H1 (cell line): ENCODE results near the gene SCAMP2. TPM values are rescaled to one million over a fixed set of nuclear protein-coding genes. Genes with fewer than 3 reads are reported as not detected.

Source experiments
- CTCF ChIA-PET: fragments of 300-600 bp; sonication (Branson Sonifier 250); formaldehyde crosslinking; loops from one replicate; lab custom pipeline; 2021; ENCODE audit not compliant: partially characterized antibody; lab: Charles Lee
- POLR2A ChIA-PET: fragments of 300-600 bp; sonication (Branson Sonifier 250); formaldehyde crosslinking; loops from one replicate; lab custom pipeline; 2021; ENCODE audit warnings: inconsistent platforms; ENCODE audit not compliant: partially characterized antibody; lab: Charles Lee
- DNase-seq, 2 experiments: peaks; one replicate each; pipeline versions ENCODE4 v3.0.0 to v3.0.0-alpha.2; 2010 to 2022; ENCODE audit warnings: low spot score in 2 of 2, low read depth in 1 of 2, mixed read lengths in 1 of 2
- FAIRE-seq: peaks from 2 replicates; lab custom pipeline; 2011; peaks lifted over from hg19 to GRCh38; lab: Jason Lieb, UNC
- H2AFZ ChIP-seq: 2 replicates; pipeline ENCODE4 v1.8.1; 2012; ENCODE audit warnings: low read length, inconsistent platforms
- H2AK5ac ChIP-seq: 2 replicates; pipeline ENCODE4 v1.6.1; 2013; ENCODE audit warnings: low read depth, low read length
- H2BK120ac ChIP-seq: replicated peaks from 2 replicates; pipeline ENCODE3; 2013; ENCODE audit warnings: low read depth, low read length, inconsistent platforms
- H2BK12ac ChIP-seq: 2 replicates; pipeline ENCODE4 v1.6.1; 2013; ENCODE audit warnings: low read depth, low read length
- H2BK15ac ChIP-seq: 2 replicates; pipeline ENCODE4 v1.6.1; 2013; ENCODE audit warnings: low read length
- H2BK20ac ChIP-seq: 2 replicates; pipeline ENCODE4 v1.6.1; 2013; ENCODE audit warnings: low read length
- H2BK5ac ChIP-seq: 2 replicates; pipeline ENCODE4 v1.6.1; 2013; ENCODE audit warnings: low read depth, low read length
- H3K14ac ChIP-seq: 2 replicates; pipeline ENCODE4 v1.6.1; 2013; ENCODE audit warnings: inconsistent platforms; ENCODE audit not compliant: insufficient read length
- H3K18ac ChIP-seq: 2 replicates; pipeline ENCODE4 v1.6.1; 2013; ENCODE audit warnings: low read length; ENCODE audit errors: extremely low read depth
- H3K23ac ChIP-seq: 2 replicates; pipeline ENCODE4 v1.6.1; 2013; ENCODE audit warnings: inconsistent platforms; ENCODE audit not compliant: insufficient read length
- H3K23me2 ChIP-seq: 2 replicates; pipeline ENCODE4 v1.6.1; 2013; ENCODE audit warnings: low read depth, low read length
- H3K27ac ChIP-seq: 2 replicates; pipeline ENCODE4 v1.6.1; 2011; ENCODE audit warnings: low read depth, low read length, inconsistent platforms
- H3K27me3 ChIP-seq, 4 experiments: replicated peaks in 1 of 4; 1 replicate in 1 of 4; 2 replicates in 3 of 4; pipeline versions ENCODE4 v1.6.1 to v1.8.1; 2011 to 2013; ENCODE audit warnings: low read length in 3 of 4, mild to moderate bottlenecking in 3 of 4, inconsistent platforms in 2 of 4, mixed read lengths in 2 of 4, moderate library complexity in 1 of 4; ENCODE audit not compliant: control insufficient read depth in 3 of 4, insufficient read depth in 3 of 4; ENCODE audit errors: extremely low read depth in 1 of 4
- H3K36me3 ChIP-seq, 4 experiments: 2 replicates each; pipeline versions ENCODE4 v1.6.1 to v1.8.1; 2011 to 2013; ENCODE audit warnings: mild to moderate bottlenecking in 4 of 4, low read length in 3 of 4, moderate library complexity in 2 of 4, control low read depth in 1 of 4, inconsistent platforms in 1 of 4; ENCODE audit not compliant: insufficient read depth in 4 of 4, control insufficient read depth in 2 of 4
- H3K4ac ChIP-seq: replicated peaks from 2 replicates; pipeline ENCODE3; 2013; ENCODE audit warnings: low read length, low read depth, mixed read lengths, inconsistent platforms; ENCODE audit not compliant: insufficient read length
- H3K4me1 ChIP-seq, 4 experiments: replicated peaks in 1 of 4; 1 replicate in 1 of 4; 2 replicates in 3 of 4; pipeline versions ENCODE4 v1.6.1 to v1.8.1; 2011 to 2013; ENCODE audit warnings: low read length in 3 of 4, inconsistent platforms in 2 of 4, mixed read lengths in 1 of 4; ENCODE audit not compliant: insufficient read depth in 4 of 4, control insufficient read depth in 3 of 4
- H3K4me2 ChIP-seq, 2 experiments: 2 replicates each; pipeline versions ENCODE4 v1.6.1 to v1.8.1; 2011 to 2013; ENCODE audit warnings: low read depth in 2 of 2, low read length in 2 of 2, control low read depth in 1 of 2, inconsistent platforms in 1 of 2, mild to moderate bottlenecking in 1 of 2; ENCODE audit not compliant: insufficient read depth in 1 of 2
- H3K4me3 ChIP-seq, 4 experiments: fragments of 200-600, 300-600 bp in 1 of 4; sonication (generic), shearing (Covaris generic), sonication (Bioruptor Twin) in 1 of 4; 2 replicates each; pipeline versions ENCODE4 v1.5.1 to v1.8.1; 2011 to 2016; ENCODE audit warnings: low read length in 4 of 4, low read depth in 3 of 4, control low read depth in 2 of 4, inconsistent platforms in 2 of 4, mild to moderate bottlenecking in 2 of 4, mixed read lengths in 1 of 4, moderate library complexity in 1 of 4; ENCODE audit not compliant: insufficient read depth in 2 of 4; ENCODE audit errors: extremely low read depth in 1 of 4
- H3K56ac ChIP-seq: replicated peaks from 2 replicates; pipeline ENCODE3; 2013; ENCODE audit warnings: low read depth, mild to moderate bottlenecking, mixed read lengths, low read length, inconsistent platforms; ENCODE audit not compliant: insufficient read length
- H3K79me1 ChIP-seq: 2 replicates; pipeline ENCODE4 v1.6.1; 2013; ENCODE audit warnings: low read depth, low read length, control low read depth
- H3K79me2 ChIP-seq, 2 experiments: 2 replicates each; pipeline versions ENCODE4 v1.6.1 to v1.8.1; 2012 to 2013; ENCODE audit warnings: low read length in 2 of 2, mild to moderate bottlenecking in 2 of 2, inconsistent platforms in 1 of 2; ENCODE audit not compliant: insufficient read depth in 2 of 2, control insufficient read depth in 1 of 2
- H3K9ac ChIP-seq, 4 experiments: replicated peaks in 1 of 4; 1 replicate in 1 of 4; 2 replicates in 3 of 4; pipeline versions ENCODE4 v1.6.1 to v1.8.1; 2011 to 2013; ENCODE audit warnings: low read depth in 3 of 4, low read length in 3 of 4, control low read depth in 2 of 4, mild to moderate bottlenecking in 2 of 4, moderate library complexity in 2 of 4, inconsistent platforms in 1 of 4; ENCODE audit errors: extremely low read depth in 1 of 4
- H3K9me3 ChIP-seq, 2 experiments: 2 replicates each; pipeline versions ENCODE4 v1.6.1 to v1.8.1; 2012 to 2013; ENCODE audit warnings: mild to moderate bottlenecking in 2 of 2, moderate library complexity in 2 of 2, control low read depth in 1 of 2, inconsistent platforms in 1 of 2, low read depth in 1 of 2, low read length in 1 of 2, mixed read lengths in 1 of 2; ENCODE audit not compliant: insufficient read depth in 2 of 2
- H4K20me1 ChIP-seq, 2 experiments: replicated peaks in 1 of 2; 2 replicates each; pipeline versions ENCODE3 to v1.8.1; 2011 to 2013; ENCODE audit warnings: inconsistent platforms in 2 of 2, low read length in 2 of 2, mild to moderate bottlenecking in 1 of 2; ENCODE audit not compliant: insufficient read depth in 2 of 2, control insufficient read depth in 1 of 2
- H4K5ac ChIP-seq: 2 replicates; pipeline ENCODE4 v1.6.1; 2013; ENCODE audit warnings: low read length, low read depth, mixed read lengths, inconsistent platforms; ENCODE audit not compliant: insufficient read length
- H4K8ac ChIP-seq: 2 replicates; pipeline ENCODE4 v1.8.0; 2013; ENCODE audit warnings: mild to moderate bottlenecking, moderate library complexity, low read length, inconsistent platforms; ENCODE audit not compliant: insufficient read depth; ENCODE audit errors: extremely low read depth
- H4K91ac ChIP-seq: replicated peaks from 2 replicates; pipeline ENCODE3; 2013; ENCODE audit warnings: low read length, mixed read lengths, inconsistent platforms; ENCODE audit not compliant: insufficient read length
- RBBP5 ChIP-seq: IDR thresholded peaks from 2 replicates; pipeline ENCODE4 v1.7.1; 2012; ENCODE audit warnings: low read depth, mild to moderate bottlenecking, inconsistent platforms, low read length, moderate library complexity, borderline replicate concordance
- WGBS, 2 experiments: shearing (Covaris generic) in 1 of 2; methylation state at CpG; one replicate each; pipeline versions ENCODE4 v1.1.6 to v1.1.7; 2013 to 2015; ENCODE audit warnings: low lambda C conversion rate in 2 of 2, mixed read lengths in 2 of 2, inconsistent platforms in 1 of 2, low coverage in 1 of 2, missing lambda C conversion rate in 1 of 2; ENCODE audit not compliant: insufficient replicate concordance in 2 of 2, insufficient coverage in 1 of 2, insufficient read length in 1 of 2; ENCODE audit errors: extremely low coverage in 1 of 2, missing lambda C conversion rate in 1 of 2; 5-methylcytosine and 5-hydroxymethylcytosine counted together
- polyA plus RNA-seq, 7 experiments: library from polyadenylated mRNA; depleted of rRNA in 3 of 7; stranded (reverse) in 5 of 7; unstranded in 2 of 7; fragments of >200 nt in 5 of 7; fragments of 200-250 nt in 2 of 7; gene quantifications; 1 replicate in 5 of 7; 2 replicates in 1 of 7; 4 replicates in 1 of 7; pipeline versions ENCODE4 v1.2.1 to v1.2.3, GENCODE V29; 2011 to 2013; ENCODE audit warnings: missing spikeins in 2 of 7, mixed read lengths in 2 of 7
- total RNA-seq: library from RNA; stranded (reverse); fragmentation: NEBNext Ultra II Directional; extraction: Animal tissue kit (Norgen Biotek cat#: 25700); gene quantifications from 2 replicates; pipeline ENCODE4 v1.2.1, GENCODE V29; 2021

SCAMP2 gene
- total and polyA plus RNA-seq, 2 of the 8 experiments (the other 6 are each of a cell fraction or from before 2014, with no cell fraction given), result 41.7 to 131 TPM

GRCh38 chr15:74836846-74837245 lies 36.3 kb downstream of the SCAMP2 start:
- H4K8ac ChIP-seq, result no peak overlapping the region
- no peak overlapping the region for H2BK20ac ChIP-seq
- H4K20me1 ChIP-seq, result peaks cover 2% of the 10 kb centered on the region in 2 experiments
- no peak overlapping the region for H2BK120ac ChIP-seq
- H3K27me3 ChIP-seq, result no peaks in the 10 kb centered on the region
- no peak overlapping the region for H4K91ac ChIP-seq
- no peak overlapping the region for H2BK12ac ChIP-seq
- peaks cover 0 to 5% (median 2%) of the 10 kb centered on the region in 4 experiments; a peak in 3 of 8 replicates for H3K36me3 ChIP-seq
- no peak overlapping the region for H3K56ac ChIP-seq
- WGBS, 2 experiments, result 83% methylated on average over 7 of the region's 7 CpGs; no CpG with 5 or more reads in 1 of the 2 experiments
- H3K4me2 ChIP-seq, result no peak overlapping the region
- no peak overlapping the region for H3K4me3 ChIP-seq
- H3K27ac ChIP-seq, result no peak overlapping the region
- H3K23ac ChIP-seq, result no peak overlapping the region
- ChIA-PET POLR2A (interaction anchor here (0.8 to 1.6 kb wide), 4 partner anchors 9 to 74 kb away, joined by 3 to 5 read pairs (median 3); no protein-coding TSS in a partner anchor), CTCF (interaction anchor here (0.9 to 6.6 kb wide), 23 partner anchors 8 to 205 kb away, joined by 3 to 52 read pairs (median 4); partner anchors contain the start of gene CPLX3)
- H2AFZ ChIP-seq, result no peak overlapping the region
- H3K4ac ChIP-seq, result no peak overlapping the region
- H3K79me1 ChIP-seq, result 0 out of 2 replicates have a peak, but pooled peaks cover 2% of the 10 kb centered on the region
- H2BK15ac ChIP-seq, result no peak overlapping the region
- H3K9me3 ChIP-seq, result no peaks in the 10 kb centered on the region
- H3K9ac ChIP-seq, result no peak overlapping the region
- peaks cover 0 to 5% (median 2%) of the 10 kb centered on the region in 4 experiments; a peak in 5 of 7 replicates for H3K4me1 ChIP-seq
- H3K79me2 ChIP-seq, result no peaks in the 10 kb centered on the region
- H3K14ac ChIP-seq, result no peak overlapping the region
- DNase-seq (no peak), FAIRE-seq (no peak)
- no peaks in the 10 kb centered on the region for H3K23me2 ChIP-seq
- H4K5ac ChIP-seq, result no peak overlapping the region
- H3K18ac ChIP-seq, result no peak overlapping the region
- H2AK5ac ChIP-seq, result no peak overlapping the region
- H2BK5ac ChIP-seq, result no peak overlapping the region
- TF ChIP-seq RBBP5, result no peak
